ENCODE measurements around the gene CHST15.

GRCh38 chr10:123996302-123996701, 97.1 kb downstream of the CHST15 start:
- TF ChIP-seq RFX5 (IDR thresholded peaks at IDR 0.05; ENCODE audit: low read depth, low read length) (no peak), CTCF (conservative IDR thresholded peaks at IDR 0.05; ENCODE audit: low read depth, low read length) (no peak), SMC3 (IDR thresholded peaks at IDR 0.05; ENCODE audit: low read depth, low read length) (no peak), POLR2A (IDR thresholded peaks at IDR 0.05; ENCODE audit: low read depth, low read length) (no peak), CEBPB (IDR thresholded peaks at IDR 0.05; ENCODE audit: low read depth, low read length) (no peak), MAFK (IDR thresholded peaks at IDR 0.05; ENCODE audit: low read depth, low read length) (no peak), NFE2L2 (IDR thresholded peaks at IDR 0.05; ENCODE audit: low read depth, low read length) (no peak), MAZ (IDR thresholded peaks at IDR 0.05; ENCODE audit: borderline replicate concordance, low read depth, low read length) (no peak), FOS (IDR thresholded peaks at IDR 0.05; ENCODE audit: low read depth, low read length) (no peak), RAD21 (IDR thresholded peaks at IDR 0.05; ENCODE audit: low read length) (no peak)
- TF ChIP-seq, protein P1, sequence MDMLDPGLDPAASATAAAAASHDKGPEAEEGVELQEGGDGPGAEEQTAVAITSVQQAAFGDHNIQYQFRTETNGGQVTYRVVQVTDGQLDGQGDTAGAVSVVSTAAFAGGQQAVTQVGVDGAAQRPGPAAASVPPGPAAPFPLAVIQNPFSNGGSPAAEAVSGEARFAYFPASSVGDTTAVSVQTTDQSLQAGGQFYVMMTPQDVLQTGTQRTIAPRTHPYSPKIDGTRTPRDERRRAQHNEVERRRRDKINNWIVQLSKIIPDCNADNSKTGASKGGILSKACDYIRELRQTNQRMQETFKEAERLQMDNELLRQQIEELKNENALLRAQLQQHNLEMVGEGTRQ (IDR thresholded peaks at IDR 0.05; ENCODE audit: low read depth, low read length): no peak

Measured in IMR-90 (cell line).